Right lobe of liver (tissue), 4 donors: ENCODE results near the gene RFX4.

ENCODE experiments used
- CTCF ChIP-seq, 4 donors: fragments of 200-600 bp in 3 of 4; fragments of 450-650 bp in 1 of 4; IDR thresholded peaks; one replicate each; pipeline versions ENCODE4 v1.5.1 to v1.8.0; 2016 to 2022; ENCODE audit warnings: antibody characterized with exemption in 4 of 4, mild to moderate bottlenecking in 2 of 4
- POLR2A ChIP-seq: fragments of 450-650 bp; IDR thresholded peaks from one replicate; pipeline ENCODE4 v1.6.1; 2017; ENCODE audit warnings: antibody characterized with exemption, mild to moderate bottlenecking
- donor health status: DM: no; HTN: no; CAD: no.
- donor health status: DM: no; HTN: no; CAD: no.
- donor health status: DM: no; HTN: yes; CAD: no.

GRCh38 chr12:106648736-106649135 is 65.9 kb downstream of the RFX4 start:
- TF ChIP-seq POLR2A (no peak), CTCF (IDR thresholded peaks at IDR 0.05) (no peak)
